ENCODE data around the gene POU3F3.
A peak's percentile ranks its signal among the peaks of the same experiment; 100 is the strongest.

The POU3F3 gene

GRCh38 chr2:104847586-104848160 is 6.2 kb upstream of the POU3F3 start:
- DNase-seq, result no peak

- no peak for DNase-seq
These were observed 5.4 kb upstream of the POU3F3 start for GRCh38 chr2:104848526-104848925.

DNA sequence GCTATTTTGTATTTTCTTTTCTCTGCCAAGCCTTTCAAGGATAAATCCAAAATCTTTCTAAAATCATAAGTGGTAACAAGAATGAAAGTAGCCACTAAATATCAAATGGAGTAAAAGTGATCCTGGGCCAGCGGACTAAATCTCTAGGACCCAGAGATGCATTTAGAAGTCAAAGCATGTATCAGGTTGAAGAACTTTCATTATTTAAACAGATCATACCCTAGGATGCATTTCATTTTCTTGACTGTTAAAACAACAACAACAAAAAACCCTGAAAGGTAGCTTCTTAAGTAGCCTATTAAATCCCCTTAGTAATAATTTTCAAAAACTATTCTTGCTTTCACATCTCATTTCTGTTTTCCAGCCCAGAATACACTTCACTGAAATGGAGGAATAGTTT is 4.8 kb upstream of the POU3F3 start:
- no peak for DNase-seq

DNA sequence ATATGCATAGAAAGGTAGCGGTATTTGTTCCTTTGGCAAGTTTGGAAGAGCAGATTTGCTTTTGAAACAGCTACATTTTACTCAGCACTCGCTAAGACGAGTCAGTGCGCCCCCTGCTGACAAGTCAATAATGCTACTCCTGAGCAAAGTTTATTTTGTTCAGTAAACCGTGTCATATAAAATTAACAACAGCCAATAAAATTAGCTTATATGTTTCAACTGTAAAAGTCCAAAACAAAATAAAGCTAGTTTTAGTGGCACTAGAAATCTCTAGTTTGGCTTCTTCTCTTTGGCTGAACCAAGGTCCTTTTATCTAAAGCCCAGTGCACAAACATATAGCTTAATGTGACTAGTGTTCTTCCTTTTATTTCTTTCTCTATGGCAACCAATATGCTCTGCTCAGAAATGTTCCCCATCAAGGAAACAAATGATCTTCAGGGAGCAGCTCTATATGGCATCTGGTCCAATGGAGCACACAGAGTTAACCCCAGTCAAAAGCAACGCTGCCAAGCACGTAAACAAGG is 4.2 kb upstream of the POU3F3 start:
- peak; percentile 66 for DNase-seq

DNA sequence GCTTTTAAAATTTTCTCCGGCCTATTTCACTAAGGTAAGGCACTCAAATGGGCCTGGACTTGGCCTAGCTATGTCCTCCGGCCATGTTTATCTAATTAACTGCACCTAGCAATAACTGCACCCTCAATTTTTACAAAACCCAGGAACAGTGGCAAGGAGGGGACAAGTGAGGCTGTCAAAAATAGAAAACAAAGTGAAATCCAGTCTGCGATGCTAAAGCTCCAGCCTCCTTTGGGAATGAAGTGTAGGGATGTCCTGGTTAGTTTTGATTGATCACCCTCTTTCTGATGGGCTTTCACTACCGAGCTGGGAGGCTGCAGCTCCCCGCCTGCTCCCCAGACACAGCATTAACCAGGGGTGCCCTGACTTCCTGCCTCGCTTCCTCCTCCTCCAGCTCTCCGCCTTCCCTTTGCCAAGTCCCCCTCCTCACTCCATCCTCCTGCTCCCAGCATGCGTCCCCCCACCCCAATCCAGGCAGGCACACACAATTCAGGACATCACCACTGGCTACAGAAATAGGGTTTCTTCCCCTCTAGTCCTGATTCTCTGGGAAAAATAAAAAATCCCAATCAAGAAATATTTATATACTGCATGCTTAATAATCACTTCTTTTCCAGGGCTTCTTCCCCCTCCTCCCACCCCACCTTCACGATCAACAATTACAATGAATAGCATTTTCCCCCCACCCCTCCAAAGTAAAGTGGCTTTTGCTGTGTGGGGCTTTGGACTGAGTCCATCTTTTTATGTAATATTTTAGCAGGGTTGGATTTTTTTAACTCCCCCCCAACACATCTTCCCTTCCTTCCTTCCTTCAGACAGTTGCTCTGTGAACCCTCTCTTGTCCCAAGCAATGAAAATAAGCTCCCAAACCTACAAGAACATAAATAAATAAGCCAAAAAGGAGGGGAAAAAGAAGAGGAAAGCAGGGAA is 3.3 kb upstream of the POU3F3 start:
- no peak for DNase-seq

- no peak for DNase-seq
These were observed 2.4 kb upstream of the POU3F3 start for GRCh38 chr2:104851291-104852089.

DNA sequence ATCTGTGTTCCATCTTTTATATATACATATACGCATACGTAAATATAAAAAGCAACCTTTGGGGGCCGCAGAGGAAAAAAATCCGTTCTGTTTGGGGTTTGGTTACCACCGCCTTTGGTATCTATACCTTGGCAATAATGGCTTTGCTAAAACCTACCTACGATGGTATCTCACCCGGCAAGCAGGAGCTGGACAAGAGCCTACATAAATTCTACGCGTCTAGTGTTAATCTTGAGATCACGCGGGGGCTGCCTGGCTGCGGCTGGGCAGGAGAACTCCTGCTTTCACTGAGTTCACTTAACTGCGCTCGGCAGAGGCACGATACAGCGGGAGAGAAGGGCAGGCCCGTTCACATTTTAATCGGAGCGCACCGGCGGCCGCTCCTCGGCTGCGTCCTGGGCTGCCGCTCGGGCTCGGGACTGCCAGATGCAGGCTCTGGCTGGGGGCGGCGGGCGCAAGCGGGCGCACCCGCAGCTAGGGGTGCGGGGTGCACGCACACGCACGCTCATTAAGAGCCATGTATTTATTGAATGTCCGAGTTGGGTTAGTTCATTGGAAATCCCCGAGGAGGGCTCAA is 1.7 kb upstream of the POU3F3 start:
- DNase-seq, result no peak

DNA sequence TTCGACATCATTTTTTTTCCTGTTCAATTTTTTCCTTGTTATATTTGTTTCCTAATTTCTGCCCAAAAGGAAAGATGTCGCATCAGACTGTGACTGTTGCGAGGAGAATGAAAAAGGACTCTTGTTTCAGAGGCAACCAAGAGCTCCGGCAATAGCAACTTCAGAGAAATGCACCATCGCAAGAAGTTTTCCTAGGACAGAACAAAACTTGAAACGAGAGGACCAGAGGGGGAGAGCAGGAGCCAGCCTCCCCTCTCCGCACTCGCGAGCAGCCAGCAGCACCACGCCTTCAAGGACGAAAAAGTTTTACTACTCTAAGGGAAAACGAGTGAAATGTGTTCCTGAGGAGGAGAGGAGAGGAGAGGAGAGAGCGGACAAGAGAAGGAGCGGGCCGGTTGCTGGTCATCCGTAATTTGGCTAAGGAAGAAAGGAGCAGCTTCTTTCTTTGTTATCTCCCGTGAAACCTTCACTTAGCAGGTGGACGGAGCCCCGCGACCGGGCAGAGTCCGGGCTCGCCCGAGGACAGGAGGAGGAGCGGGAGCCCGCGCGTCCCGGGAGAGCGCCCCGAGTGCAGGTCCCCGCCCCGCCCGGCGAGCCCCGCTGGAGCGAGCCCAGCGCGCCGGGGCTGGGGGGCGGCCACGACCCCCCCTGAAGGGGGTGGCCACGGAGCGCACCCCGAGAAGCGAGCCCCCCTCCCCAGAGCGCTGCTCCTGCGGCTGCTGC is 744 bp downstream of the POU3F3 start:
- DNase-seq, result no peak

DNA sequence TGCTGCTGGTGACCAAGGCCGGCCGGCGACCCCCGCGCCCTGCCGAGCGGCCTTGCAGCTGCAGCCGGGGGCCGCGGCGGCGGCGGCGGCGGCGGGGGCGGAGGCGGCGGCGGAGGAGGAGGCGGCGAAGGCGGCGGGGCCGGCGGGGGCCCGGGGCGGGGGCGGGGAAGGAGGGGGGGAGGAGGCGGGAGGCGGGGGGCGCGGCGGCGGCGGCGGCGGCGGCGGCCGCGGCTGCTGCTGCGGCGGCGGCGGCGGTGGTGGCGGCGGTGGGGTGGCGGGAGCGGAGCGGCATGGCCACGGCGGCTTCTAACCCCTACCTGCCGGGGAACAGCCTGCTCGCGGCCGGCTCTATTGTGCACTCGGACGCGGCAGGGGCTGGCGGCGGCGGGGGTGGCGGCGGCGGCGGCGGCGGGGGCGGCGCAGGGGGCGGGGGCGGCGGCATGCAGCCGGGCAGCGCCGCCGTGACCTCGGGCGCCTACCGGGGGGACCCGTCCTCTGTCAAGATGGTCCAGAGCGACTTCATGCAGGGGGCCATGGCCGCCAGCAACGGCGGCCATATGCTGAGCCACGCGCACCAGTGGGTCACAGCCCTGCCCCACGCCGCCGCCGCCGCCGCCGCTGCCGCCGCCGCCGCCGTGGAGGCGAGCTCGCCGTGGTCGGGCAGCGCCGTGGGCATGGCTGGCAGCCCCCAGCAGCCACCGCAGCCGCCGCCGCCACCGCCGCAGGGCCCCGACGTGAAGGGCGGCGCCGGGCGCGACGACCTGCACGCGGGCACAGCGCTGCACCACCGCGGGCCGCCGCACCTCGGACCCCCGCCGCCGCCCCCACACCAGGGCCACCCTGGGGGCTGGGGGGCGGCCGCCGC is 1.5 kb downstream of the POU3F3 start:
- DNase-seq, result no peak

- DNase-seq, result no peak
These were observed 2.4 kb downstream of the POU3F3 start for GRCh38 chr2:104856086-104856972.

GRCh38 chr2:104856973-104857261 is 3.0 kb downstream of the POU3F3 start:
- no peak for DNase-seq

GRCh38 chr2:104857262-104858005 is 3.5 kb downstream of the POU3F3 start:
- DNase-seq, result no peak

DNA sequence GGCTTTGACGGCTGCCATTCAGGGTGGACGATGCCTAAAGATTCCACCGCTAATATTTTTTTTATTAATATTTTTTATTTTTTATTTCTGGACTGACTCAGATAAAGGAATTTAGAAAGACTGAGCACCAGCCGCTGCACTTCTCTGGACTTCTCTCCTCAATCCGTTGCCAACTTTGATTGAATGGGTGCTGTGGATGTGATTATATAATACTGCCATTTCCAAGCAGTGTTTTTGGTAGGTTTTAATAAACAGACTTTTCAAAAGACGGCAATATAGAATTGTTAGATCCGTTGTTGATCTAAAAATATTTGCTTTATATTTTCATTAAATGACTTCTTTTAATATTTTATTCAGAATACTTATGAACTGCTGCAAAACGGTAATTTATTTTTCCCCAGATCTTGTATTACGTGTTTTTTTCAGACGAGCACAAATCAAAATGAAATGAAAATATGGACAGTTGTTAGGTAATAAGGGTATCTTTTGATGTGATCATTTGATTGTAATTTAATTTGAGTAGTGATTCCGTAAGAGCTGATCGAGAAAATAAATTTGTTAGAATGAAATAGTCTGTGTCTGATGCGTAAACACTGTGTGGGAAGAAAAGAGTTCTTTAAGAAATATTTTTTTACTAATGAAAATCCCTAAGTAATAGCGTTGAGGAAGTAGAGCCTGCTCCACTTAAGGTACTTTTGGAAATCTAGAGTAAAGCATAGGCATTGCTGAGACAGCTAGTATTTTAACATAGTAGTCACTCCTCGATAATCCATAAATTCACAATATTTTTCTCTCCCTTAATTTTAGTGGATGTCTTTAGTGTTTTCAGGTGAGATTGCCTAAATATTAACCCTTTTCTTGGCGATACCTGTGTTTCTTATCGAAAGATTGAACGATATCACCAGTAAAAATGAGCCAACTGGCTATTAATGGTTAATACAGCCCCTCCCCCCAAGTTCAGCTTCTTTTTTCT is 4.4 kb downstream of the POU3F3 start:
- no peak for DNase-seq

- no peak for DNase-seq
These were observed 5.4 kb downstream of the POU3F3 start for GRCh38 chr2:104859291-104859765.

- no peak for DNase-seq
These were observed 6.0 kb downstream of the POU3F3 start for GRCh38 chr2:104859766-104860450.

GRCh38 chr2:104860451-104860790 is 6.5 kb downstream of the POU3F3 start:
- DNase-seq, result no peak

DNA sequence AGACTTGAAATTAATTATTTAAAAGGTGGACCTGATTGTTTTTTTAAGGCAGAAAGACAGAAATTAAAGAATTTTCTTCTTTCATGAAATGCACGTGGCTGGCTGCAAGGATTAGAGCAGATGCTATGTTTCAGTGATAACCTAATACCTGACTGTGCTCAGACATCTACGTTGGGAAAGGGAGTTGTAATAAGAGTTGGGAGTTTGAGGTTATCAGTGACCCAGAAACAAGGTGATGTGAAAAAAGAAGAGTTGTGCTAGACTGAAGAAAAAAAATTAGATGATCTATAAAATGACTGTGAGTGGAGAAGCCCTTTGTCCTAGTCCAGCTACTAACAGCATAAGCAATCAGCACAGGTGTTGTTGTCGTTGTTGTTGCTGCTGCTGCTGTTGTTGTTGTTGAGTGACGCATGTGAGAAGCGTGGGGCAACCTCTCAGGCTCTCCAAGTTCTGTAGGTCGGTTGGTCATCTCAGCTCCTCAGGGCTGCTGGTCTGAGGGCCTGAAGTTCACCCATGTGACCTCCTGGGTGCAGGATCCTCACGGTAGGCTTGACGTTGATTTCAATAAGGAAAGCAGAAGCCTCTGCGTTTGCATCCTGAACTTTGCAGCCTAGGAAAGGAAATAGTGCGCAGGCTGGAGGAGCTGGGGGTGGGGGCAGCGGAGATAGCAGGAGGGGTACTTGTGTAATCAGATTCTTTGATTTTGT is 7.6 kb downstream of the POU3F3 start:
- DNase-seq, result no peak

Measured in activated CD4-positive, alpha-beta T cell treated with anti-CD3 and anti-CD28 coated beads, Interleukin-2, amount 50 U/mL, for 16 hours (primary cell).